Activated CD4-positive, alpha-beta T cell treated with anti-CD3 and anti-CD28 coated beads for 24 hours (primary cell): Measurements from ENCODE around the gene ZBTB7B.

ENCODE experiments used
- DNase-seq, 2 donors: peaks; one replicate each; pipeline ENCODE4 v3.0.0-alpha.2; 2020; ENCODE audit warnings: low read depth in 2 of 2

Gene ZBTB7B

DNA sequence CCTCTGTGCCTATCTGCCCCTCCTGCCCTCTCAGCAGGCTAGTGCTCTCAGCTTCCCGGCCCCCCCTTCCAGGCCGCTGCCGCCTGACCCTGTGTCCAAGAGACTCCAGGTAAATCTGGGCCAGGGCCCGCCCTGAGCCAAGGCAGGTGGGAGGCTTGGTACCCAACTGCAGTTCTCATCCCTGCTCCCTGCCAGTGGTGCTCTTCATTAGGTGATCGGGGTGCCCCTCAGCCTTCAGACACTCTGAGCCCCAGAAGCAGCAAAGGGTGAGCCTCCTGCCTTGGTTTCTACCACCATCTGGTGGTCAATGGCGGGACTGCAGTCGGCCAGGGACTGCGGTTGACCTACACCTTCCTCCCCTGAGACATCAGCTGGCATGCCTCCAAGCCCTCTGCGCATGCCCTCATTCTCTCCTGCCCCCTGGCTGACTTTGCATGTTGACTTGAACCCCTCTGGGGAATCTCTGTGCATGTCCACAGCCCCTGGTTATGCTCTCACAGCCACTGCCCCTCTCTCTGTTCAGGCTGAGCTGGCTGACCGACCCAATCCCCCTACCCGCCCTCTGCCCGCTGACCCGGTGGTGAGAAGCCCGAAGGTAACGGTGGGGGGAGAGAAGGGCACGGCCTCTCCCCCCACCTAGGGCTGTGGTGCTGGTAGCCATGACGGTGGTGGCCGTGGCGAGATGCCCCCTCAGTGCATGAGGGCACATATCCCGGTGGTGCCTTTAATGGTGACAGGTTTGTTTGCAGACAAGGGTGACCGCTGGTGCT is 59.0 kb downstream of the ZBTB7B start:
- peak; percentile 95 to 98 for DNase-seq

DNA sequence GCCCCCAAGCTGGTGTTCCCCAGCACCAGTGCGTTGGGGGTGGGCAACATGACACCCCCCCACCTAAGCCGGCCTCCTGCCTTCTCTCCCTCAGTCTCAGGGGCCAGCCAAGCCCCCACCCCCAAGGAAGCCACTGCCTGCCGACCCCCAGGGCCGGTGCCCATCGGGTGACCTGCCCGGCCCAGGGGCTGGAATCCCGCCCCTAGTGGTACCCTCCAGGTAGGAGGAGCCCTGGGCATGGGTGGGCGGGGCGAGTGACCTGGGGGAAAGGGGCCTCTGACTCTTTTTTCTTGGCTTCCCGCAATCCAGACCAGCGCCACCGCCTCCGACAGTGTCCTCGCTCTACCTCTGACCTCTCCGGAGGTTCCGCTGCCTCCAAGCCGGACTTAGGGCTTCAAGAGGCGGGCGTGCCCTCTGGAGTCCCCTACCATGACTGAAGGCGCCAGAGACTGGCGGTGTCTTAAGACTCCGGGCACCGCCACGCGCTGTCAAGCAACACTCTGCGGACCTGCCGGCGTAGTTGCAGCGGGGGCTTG is 59.6 kb downstream of the ZBTB7B start:
- no peak for DNase-seq

DNA sequence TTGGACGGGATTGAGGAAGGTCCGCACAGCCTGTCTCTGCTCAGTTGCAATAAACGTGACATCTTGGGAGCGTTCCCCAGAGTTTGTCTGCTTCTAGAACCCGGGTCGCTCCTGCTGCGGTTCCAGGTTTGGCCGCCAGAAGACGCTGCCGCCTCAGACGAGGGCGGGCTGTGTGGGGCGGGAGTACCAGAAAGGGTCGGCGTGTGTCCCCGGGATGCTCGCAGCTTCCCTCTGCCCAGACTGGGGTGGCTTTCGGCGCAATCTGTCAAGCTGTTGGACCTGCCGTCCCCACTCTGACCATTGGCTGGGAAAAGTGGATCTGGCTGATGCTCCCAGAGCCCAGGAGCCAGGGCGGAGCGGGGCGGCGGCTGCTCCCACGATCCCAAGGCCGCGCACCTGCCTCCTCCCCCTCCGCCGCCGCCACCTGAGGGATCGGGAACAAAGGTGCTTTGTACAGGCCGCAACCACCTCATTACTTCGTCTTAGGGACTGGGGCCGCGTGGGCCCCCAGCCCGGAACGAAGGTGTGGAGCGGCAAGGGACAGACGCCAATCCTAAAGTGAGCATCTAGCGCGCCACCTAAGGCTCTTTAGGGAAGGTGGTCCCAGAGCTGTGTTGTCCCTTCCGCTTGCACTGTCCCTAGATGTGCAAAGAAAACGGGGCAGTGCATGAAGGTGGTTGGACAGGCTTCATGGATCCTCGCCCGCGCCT is 60.3 kb downstream of the ZBTB7B start:
- DNase-seq = peak; percentile 73 to 77

DNA sequence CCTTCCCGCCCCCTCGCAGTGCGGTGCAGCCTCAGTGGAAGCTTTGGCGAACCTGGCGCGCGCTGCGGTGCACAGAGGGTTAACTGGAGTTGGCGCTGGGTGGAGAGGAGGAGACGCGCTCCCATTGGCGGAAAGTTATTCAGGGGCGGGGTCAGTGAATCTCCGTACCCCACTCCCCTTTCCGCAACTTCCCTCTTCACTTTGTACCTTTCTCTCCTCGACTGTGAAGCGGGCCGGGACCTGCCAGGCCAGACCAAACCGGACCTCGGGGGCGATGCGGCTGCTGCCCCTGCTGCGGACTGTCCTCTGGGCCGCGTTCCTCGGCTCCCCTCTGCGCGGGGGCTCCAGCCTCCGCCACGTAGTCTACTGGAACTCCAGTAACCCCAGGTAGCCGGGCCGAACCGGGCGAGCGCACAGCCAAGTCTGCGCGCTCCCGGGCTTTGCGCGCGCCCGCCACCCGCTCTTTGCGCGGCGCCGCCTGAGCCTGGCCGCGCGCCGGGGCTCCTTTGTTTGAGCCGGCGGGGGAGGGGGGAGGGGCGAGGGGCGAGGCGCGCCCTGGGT is 61.0 kb downstream of the ZBTB7B start, which contains the start of gene EFNA4:
TSS of gene EFNA4 (plus strand) at position 191 of the 561 bp plus-strand sequence. CDS start at position 275, 84 bp downstream.
- DNase-seq = peak; percentile 69 to 75

DNA sequence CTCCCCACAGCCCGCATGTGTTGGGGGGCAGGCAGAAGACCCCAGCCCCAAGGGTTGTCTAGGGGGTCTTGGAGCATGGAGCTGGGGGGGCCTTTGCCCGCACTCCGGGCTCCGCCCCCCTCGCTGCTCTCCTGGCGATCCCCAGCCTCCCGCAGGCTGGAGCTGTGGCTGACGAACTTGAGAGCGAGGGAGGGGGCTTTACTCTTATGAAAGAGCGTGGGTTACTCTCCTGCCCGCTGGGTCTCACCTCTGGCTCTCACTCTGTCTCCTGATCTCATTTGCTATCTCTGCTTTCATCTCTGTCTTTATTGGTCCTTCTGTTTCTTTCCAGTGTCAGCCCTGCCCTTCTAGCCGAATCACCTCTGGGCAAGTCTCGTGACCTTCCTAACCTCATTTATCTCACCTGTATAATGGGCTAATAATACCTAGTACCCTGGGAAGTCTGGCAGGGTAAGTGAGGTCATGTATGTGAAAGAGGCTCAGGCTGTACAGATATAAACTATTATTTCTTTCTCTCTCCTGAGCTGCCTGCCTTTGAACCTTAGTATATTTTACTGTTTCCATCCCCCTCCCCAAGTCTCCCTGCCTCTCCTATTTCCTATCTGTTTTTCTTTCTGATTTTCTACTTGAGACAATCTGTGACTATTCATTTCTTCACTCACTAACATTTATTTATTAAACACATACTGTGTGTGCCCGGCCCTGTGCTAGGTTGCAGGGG is 61.7 kb downstream of the ZBTB7B start:
- no peak for DNase-seq

DNA sequence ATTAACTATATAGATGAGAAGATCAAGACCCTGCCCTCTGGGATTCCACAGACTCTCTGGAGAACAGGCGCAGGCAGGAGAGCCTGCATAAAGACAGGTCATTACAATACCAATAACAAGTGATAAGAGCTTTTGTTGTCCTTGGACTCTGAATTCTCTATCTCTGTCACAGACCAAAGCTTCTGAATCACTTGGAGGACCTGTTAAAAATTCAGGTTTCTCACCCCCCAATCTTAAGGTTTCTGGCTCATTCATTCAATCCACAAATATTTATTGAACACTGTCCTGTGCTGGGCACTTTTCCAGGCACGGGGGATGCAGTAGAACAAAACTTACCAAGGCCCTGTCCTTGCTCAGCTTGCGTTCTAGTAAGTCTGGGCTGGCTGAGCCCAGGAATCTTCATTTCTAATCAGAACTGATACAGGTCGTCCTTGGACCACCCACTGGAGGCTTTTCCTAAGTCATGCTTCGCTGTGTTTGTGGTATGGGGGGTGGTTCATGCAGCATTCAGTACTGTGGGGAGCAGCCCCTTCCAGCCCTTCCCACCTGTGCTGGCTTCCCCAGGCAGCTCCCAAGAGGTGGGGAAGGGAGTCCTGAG is 62.3 kb downstream of the ZBTB7B start:
- DNase-seq = no peak

DNA sequence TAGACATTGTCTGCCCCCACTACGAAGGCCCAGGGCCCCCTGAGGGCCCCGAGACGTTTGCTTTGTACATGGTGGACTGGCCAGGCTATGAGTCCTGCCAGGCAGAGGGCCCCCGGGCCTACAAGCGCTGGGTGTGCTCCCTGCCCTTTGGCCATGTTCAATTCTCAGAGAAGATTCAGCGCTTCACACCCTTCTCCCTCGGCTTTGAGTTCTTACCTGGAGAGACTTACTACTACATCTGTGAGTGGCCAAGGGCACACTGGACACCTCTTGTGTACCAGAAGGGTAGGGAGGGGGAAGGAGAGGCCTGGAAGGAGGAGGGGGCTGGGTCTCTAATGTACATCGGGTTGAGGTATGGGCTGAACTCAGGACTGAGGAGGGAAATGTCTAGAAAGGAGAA is 64.2 kb downstream of the ZBTB7B start:
- no peak for DNase-seq
